Astrocyte (in vitro differentiated cells and primary cell): ENCODE measurements around the gene MRPL19.

Source experiments
- CTCF ChIP-seq: IDR thresholded peaks from 2 replicates; pipeline ENCODE4 v1.5.1; 2011; ENCODE audit warnings: low read depth, mild to moderate bottlenecking, inconsistent platforms, low read length, moderate library complexity; ENCODE audit not compliant: insufficient read depth
- EZH2 ChIP-seq: IDR thresholded peaks from 2 replicates; pipeline ENCODE4 v1.6.1; 2012; ENCODE audit warnings: mild to moderate bottlenecking, low read length, inconsistent platforms; ENCODE audit not compliant: insufficient read depth

DNA sequence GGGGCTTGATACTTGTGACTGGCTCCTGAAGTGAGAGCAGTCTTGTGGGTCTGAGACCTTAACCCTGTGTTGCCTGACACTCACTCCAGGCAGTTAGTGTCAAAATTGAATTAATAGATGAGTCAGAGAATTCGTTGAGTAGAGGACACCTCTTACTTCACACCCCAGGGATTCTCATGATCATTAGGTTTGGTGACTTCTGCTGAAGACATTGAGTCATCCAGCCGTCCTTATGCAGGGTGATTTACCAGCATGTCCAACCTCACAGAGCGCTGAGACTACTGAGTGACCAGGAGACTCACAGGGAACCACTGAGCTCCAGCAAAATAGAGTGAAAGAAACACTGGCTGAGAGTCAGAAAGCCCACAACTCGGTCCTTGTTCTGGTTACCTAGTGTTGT lies 49.8 kb upstream of the MRPL19 start:
- TF ChIP-seq CTCF (no peak), EZH2 (no peak)
